ENCODE results near the gene HNRNPH1.
"Not testable (repeated sequence)": the region's sequence is repeated elsewhere in the genome, so short reads cannot be mapped to it uniquely, and the experiment has no call there.

HNRNPH1 gene

GRCh38 chr5:179639296-179639695, 15.8 kb upstream of the HNRNPH1 start:
- DNase-seq (ENCODE audit: low read depth in 2 of 2); H3K4me3 ChIP-seq (replicated peaks in 1 of 2; ENCODE audit: low read depth in 2 of 2, low read length in 2 of 2): not testable (repeated sequence)

GRCh38 chr5:179634370-179635172, 11.1 kb upstream of the HNRNPH1 start:
- not testable (repeated sequence) for DNase-seq (ENCODE audit: low read depth in 2 of 2); H3K4me3 ChIP-seq (replicated peaks in 1 of 2; ENCODE audit: low read depth in 2 of 2, low read length in 2 of 2)

GRCh38 chr5:179633501-179634369, 10.3 kb upstream of the HNRNPH1 start:
- DNase-seq (ENCODE audit: low read depth in 2 of 2) = not testable (repeated sequence)
- peak overlapping the region; percentile 29 to 38 for H3K4me3 ChIP-seq (replicated peaks in 1 of 2; ENCODE audit: low read depth in 2 of 2, low read length in 2 of 2)

GRCh38 chr5:179624841-179625271, 1.4 kb upstream of the HNRNPH1 start:
- TF ChIP-seq CTCF (IDR thresholded peaks at IDR 0.05; ENCODE audit: low read depth, low read length) = no peak
- peak overlapping the region in 1 of 2 donors; percentile 64 for H3K4me3 ChIP-seq (replicated peaks in 1 of 2; ENCODE audit: low read depth in 2 of 2, low read length in 2 of 2)

GRCh38 chr5:179623906-179624741, 653 bp upstream of the HNRNPH1 start:
- peak; percentile 71 to 90 for DNase-seq (ENCODE audit: low read depth in 2 of 2)
- no peak for TF ChIP-seq CTCF (IDR thresholded peaks at IDR 0.05; ENCODE audit: low read depth, low read length)
- H3K4me3 ChIP-seq (replicated peaks in 1 of 2; ENCODE audit: low read depth in 2 of 2, low read length in 2 of 2) = peak overlapping the region; percentile 60 to 64

More at GRCh38 chr5:179624841-179625271, 1.4 kb upstream of the HNRNPH1 start:
- DNase-seq (ENCODE audit: low read depth in 2 of 2) = no peak

- peak overlapping the region; percentile 47 to 100 for H3K4me3 ChIP-seq (replicated peaks in 1 of 2; ENCODE audit: low read depth in 2 of 2, low read length in 2 of 2)
- TF ChIP-seq CTCF (IDR thresholded peaks at IDR 0.05; ENCODE audit: low read depth, low read length) = no peak
- peak in 1 of 2 donors; percentile 29 for DNase-seq (ENCODE audit: low read depth in 2 of 2)
These were observed 1.8 kb downstream of the HNRNPH1 start for GRCh38 chr5:179621551-179622214.

GRCh38 chr5:179620703-179621350, 2.6 kb downstream of the HNRNPH1 start:
- peak overlapping the region; percentile 47 to 100 for H3K4me3 ChIP-seq (replicated peaks in 1 of 2; ENCODE audit: low read depth in 2 of 2, low read length in 2 of 2)
- no peak for TF ChIP-seq CTCF (IDR thresholded peaks at IDR 0.05; ENCODE audit: low read depth, low read length)
- peak; percentile 37 to 39 for DNase-seq (ENCODE audit: low read depth in 2 of 2)
